HG03060 (cell line): ENCODE measurements around the gene OR2A5.
"Not testable (repeated sequence)": the region's sequence is repeated elsewhere in the genome, so short reads cannot be mapped to it uniquely, and the experiment has no call there.

Experiments used
- ATAC-seq: cut with Tn5 transposase; IDR thresholded peaks from one replicate; pipeline ENCODE4 v1.9.1; 2021; ENCODE audit warnings: low read depth, moderate number of reproducible peaks; ENCODE audit not compliant: unreplicated experiment

The OR2A5 gene

GRCh38 chr7:144032985-144033709 is 15.6 kb upstream of the OR2A5 start:
- no peak for ATAC-seq

- ATAC-seq: no peak
Observed at GRCh38 chr7:144035385-144035784, 13.4 kb upstream of the OR2A5 start.

DNA sequence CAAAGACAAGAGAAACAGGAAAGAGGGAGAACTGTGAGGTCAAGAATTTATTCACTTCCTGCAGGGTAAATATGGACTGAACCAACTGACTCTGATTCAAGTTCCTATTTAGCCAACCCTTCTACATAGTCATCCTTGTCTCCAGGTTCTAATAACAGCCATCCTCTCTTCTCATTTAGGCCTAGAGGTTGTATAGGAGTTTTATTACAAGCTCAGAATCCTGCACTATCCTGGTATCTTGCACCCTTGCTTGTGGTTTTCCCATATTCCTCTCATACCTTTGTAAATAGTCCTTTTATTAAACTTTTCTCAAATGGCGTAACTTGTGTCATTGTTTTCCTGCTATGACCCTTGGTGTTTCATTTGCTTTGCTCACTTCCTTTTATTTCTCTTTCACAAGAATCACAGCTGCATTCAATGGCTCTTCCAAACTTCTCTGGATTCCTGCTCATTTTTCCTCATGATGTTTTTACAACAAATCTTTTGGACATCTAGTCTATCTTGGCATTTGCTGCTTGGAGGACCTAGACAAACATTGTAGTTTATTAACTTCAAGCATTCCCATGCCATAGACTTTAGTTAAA is 12.4 kb upstream of the OR2A5 start:
- ATAC-seq: no peak

- ATAC-seq: no peak
Observed at GRCh38 chr7:144037414-144038035, 11.2 kb upstream of the OR2A5 start.

GRCh38 chr7:144038887-144039286 is 9.9 kb upstream of the OR2A5 start:
- no peak for ATAC-seq

DNA sequence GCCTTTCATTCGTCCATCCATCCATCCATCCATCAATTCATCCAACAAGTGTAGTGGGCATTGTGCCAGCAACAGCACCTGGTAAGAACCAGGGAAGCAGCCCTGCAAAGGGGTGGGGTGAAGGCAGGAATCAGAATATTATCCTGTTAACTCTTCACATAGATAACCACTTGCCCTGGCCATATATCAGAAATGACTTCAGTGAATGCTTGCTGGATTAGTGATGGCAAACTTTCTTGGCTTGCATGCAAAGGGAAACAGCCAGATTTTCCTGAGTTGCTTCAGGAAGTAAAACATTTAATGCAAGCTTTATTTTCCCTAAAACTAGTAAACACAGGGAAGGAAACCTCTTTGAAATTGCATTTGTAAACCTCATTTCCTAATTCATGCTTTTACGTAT is 743 bp downstream of the OR2A5 start:
- ATAC-seq: no peak

- ATAC-seq: no peak
Observed at GRCh38 chr7:144050093-144050492, 1.3 kb downstream of the OR2A5 start.

GRCh38 chr7:144050884-144051283 is 2.1 kb downstream of the OR2A5 start:
- not testable (repeated sequence) for ATAC-seq

DNA sequence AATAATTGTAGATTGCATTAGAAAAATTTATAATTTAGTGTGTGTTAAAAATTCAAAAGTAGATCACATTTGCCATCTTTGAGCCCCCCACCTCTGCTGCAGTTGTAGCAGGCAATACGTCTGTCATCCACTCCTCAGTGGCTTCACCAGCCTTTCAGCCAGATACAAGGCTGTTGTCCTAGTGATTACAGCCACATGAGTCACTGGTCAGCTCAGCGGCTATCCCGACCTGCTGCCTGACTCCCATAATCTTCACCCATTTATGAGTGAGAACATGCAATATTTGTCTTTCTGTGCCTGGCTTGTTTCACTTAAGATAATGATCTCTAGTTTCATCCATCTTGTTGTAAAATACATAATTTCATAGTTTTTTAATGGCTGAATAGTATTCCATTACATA is 9.2 kb downstream of the OR2A5 start:
- ATAC-seq: no peak

DNA sequence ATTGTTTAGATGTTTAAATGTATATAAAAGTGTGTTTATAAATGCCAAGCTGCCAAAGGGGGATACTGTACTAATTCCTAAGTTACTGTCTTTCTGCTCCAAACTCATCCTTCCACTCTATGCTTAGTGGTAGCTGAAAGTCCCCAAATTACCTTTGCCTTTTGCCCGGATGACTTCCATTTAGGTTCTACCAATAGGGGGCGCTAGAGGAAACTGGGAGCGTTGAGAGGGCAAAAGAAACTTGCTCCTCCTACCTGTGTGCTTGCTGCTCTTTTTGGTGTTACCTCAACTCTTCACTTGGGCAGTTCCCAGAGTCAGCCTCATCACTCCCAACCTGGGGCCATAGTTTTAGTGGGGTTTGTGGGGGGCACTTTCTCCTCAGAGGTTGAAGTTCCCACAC is 15.0 kb downstream of the OR2A5 start:
- no peak for ATAC-seq

DNA sequence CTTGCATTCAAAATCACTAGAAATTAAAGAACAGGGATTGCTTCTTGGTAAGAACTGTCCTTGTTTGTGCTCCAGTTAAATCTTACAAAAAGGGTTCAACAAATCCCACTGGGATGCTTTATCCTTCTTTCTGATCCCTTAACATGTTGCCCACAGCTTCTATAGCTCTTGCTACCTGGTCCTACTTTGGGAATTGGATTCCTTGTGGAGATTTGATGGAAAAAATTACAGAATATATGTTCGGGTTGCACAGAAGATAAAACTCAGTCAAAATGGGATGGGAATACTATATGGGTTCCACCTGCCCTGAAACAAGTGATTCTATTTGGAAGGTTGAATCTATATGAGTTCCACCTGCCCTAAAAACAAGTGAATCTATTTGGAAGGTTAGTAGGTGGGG is 20.8 kb downstream of the OR2A5 start, which contains the start of gene OR2A25:
Gene OR2A25 (plus strand): TSS at position 301 of the 400 bp plus-strand sequence. CDS start 4,409 bp downstream, outside the sequence.
- no peak for ATAC-seq

DNA sequence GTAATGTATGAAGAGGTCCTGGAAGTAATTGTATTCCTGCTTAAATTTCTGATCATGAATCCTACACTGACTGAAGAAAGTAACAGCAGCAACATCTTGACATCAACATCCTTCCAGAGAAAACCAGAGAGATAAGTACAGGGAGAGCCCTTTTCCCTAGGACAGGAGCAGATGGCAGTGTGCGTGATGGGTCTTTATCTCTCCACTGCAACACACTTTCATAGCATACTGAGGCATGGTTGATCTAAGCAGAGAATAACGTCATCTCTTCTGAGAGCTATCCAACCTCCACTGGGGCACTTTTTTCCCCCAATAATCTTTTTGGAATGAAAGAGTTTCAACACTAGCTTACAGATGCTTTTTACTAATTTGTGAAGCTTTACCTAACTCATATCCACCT is 21.2 kb downstream of the OR2A5 start:
- no peak for ATAC-seq

DNA sequence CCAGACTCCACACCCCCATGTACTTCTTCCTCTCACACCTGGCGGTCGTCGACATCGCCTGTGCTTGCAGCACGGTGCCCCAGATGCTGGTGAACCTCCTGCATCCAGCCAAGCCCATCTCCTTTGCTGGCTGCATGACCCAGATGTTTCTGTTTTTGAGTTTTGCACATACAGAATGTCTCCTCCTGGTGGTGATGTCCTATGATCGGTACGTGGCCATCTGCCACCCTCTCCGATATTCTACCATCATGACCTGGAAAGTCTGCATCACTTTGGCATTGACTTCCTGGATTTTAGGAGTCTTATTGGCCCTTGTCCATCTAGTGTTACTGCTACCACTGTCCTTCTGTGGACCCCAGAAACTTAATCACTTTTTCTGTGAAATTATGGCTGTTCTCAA is 25.6 kb downstream of the OR2A5 start:
- no peak for ATAC-seq

DNA sequence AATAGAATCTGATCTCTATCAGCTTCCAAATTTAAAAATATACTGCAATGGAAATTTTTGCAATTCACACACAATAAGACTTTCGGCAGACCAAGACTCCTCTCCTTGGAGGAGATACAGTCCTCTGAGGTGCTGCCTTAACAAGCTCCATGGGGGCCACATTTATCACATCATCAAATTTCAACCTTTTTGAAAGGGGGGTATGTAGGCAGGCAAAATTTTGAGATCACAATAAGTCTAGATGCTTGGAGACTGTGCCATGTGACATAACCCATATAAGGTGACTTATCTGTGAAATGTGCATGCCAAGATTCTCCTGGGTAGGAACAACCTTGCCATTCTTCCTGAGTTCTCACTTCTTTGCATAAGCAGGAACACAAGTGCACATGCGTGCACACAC is 37.2 kb downstream of the OR2A5 start, which contains the start of gene OR2A12:
Gene OR2A12 (plus strand): TSS at position 301 of the 400 bp plus-strand sequence. CDS start 8,830 bp downstream, outside the sequence.
- ATAC-seq: no peak

DNA sequence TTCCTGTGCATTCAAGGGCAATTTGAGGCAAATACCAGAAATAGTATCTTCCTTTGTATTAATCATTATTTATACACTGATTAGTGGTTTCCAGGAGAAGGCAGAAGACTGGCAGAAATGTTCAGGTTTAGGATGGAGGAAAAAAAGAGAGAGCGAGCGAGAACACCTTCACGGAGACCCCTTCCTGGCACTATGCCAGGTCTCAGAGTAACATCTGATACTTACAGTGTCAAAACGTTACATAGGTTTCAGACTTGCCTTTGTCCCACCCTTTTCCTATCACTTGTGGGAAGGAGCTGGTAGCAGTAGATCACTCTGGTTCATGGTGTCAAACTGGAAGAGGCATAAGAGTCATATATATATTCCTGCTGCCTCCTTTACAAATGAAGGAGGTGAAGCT is 38.0 kb downstream of the OR2A5 start:
- ATAC-seq: no peak

DNA sequence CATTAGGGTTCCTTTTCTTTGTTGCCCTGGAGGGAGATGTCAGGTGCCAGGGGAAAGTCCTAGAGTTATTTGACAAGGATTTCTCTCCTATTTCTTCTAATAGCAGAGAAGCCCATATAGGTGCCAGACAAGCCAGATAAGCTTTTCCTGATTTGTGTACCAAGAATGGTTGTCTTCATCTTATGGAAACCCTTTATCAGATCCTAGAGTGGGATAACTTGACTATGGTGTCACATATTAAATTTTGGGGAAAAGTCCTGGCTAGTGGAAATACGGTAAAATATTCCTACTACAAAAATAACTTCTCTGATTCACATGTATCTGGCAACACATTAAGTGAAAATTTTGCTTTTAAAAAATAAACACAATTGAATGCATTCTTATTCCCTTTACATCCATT is 38.5 kb downstream of the OR2A5 start:
- ATAC-seq: no peak

DNA sequence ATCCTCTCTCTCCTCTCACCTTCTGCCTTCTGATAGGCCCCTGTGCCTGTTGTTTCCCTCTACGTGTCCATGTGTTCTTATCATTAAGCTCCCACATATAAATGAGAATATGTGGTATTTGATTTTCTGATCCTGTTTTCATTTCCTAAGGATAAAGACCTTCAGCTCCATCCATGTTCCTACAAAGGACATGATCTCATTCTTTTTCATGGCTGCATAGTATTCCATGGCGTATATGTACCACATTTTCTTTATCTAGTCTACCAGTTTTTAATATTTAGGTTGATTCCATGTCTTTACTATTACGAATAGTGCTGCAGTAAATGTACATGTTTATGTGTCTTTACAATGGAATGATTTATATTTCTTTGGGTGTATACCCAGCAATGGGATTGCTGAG is 41.9 kb downstream of the OR2A5 start:
- no peak for ATAC-seq

DNA sequence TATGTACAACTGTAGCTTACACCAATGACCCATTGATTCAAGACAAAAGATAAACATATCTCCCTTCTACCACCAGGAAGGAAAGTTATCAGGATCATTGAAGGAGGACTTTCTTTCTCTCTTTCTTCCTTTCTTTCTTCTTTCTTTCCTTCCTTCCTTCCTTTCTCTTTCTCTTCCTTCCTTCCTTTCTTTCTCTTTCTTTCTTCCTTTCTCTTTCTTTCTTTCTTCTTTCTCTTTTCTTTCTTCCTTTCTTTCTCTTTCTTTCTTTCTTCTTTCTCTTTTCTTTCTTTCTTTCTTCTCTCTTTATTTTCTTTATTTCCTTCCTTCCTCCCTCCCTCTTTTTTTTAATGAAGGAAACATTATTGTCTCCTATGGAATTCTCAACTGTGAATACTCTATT is 50.0 kb downstream of the OR2A5 start:
- ATAC-seq: no peak

DNA sequence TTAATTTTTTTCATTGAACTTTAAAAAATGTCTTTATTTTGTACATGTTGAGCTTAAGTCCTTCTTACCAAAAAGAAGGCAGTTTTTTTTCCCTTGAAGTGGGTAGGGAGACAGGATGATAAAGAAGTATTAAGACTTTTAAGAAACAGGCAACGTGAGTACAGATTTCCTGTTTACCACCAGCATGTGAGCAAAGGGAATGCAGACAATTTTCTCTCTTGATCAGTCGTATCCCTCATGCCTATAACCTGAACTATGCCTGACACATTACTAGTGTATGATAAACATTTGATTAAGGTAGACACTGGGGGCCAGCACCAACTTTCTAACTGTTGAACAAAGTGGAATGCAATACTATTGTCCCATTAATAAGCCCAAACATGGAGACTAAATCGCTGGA is 51.9 kb downstream of the OR2A5 start:
- no peak for ATAC-seq

GRCh38 chr7:144102041-144102440 is 53.3 kb downstream of the OR2A5 start:
- no peak for ATAC-seq

GRCh38 chr7:144105211-144105610 is 56.5 kb downstream of the OR2A5 start:
- ATAC-seq: no peak
